Hematopoietic multipotent progenitor cell treated with erythropoietin and hydrocortisone succinate and interleukin-3 and kit ligand, for 15 days (in vitro differentiated cells): ENCODE results near the gene HERC2.

Experiments
- DNase-seq: peaks from one replicate; pipeline ENCODE4 v3.0.0-alpha.2; 2015; ENCODE audit warnings: low spot score

The HERC2 gene

DNA sequence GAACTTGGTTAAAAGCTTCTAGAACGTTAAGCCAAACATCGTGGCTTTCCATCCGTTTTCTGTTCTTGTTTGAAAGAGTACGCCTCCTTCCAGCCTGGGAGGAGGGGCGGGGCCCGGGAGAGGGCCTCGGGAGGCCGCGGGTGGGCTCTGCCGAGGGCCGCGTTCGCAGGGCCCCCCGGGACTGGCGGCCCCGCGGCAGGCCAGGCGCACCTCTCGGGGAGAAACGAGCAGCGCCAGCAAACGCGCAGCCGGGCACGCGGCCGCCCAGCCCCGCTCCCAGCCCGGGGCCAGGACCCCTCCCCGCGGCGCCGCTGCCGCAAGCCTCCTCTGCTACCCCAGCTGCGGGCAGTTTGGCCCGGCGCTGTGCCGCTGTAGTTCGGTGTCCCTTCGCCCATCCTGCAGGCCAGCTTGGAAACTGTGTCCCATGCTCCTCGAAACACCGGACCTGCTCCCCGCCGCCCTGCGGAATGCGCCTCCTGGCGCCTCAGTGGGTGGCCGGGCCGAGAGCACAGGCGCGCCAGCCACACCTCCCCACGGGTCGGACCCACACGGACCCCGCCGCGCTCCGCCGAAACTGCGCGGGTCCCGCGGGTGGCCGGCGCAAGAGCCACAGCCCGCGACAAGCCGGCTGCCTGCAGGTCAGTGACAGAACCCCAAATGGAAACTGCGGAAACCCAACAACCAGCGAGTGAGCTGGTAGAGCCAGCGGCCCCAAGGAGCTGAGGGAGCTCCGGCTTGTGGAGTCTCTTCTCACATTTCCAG, 225.1 kb downstream of the HERC2 start:
- no peak for DNase-seq

DNA sequence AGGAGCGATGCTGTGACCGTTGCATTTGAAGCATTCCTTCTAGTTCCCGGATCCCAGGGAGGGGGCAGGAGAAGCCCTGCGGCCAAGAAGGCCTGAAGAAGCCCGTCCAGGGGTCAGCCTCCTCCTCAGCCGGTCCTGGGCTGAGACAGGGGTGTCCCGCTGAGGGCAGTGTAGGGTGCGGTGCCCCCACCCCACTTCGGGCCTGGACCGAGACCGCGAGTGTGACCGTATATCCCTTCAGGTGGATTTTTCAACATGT, 225.6 kb downstream of the HERC2 start:
- DNase-seq, result no peak

DNA sequence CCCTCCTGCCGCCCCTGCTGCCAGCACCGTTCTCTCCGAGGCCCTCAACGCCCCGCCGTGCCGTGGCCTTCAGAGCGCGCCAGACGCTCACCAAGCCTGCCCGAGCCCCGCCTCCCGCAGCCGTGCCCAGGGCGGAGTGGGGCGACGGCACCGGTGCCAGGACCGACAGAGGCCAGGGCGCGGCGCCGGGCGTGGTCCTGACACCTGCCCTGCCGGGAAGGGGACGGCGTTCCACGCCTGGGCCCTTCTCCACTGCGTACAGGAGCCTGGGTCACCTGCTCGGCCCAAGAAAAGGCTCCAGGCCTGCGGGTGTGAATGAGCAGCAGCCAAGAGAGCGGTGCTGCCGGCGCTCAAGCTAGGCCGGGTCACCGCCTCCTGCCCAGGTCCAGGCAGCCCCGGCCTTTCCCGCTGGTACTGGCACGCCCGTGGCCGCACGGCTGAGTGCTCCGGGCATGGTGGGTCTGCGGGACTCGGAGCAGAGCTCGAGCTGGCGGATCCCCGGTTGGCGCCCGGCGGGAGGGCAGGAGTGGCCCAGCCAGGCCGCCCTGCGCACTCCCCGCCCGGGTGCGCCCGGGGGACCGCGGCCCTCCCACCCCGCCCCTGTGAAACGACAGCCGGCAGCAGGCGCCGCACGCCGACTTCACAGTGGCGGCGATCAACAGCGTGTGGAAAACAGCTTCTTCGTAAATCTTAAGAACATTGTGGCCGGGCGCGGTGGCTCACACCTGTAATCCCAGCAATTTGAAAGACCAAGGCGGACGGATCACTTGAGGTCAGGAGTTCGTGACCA, 227.1 kb downstream of the HERC2 start:
- DNase-seq, result no peak

DNA sequence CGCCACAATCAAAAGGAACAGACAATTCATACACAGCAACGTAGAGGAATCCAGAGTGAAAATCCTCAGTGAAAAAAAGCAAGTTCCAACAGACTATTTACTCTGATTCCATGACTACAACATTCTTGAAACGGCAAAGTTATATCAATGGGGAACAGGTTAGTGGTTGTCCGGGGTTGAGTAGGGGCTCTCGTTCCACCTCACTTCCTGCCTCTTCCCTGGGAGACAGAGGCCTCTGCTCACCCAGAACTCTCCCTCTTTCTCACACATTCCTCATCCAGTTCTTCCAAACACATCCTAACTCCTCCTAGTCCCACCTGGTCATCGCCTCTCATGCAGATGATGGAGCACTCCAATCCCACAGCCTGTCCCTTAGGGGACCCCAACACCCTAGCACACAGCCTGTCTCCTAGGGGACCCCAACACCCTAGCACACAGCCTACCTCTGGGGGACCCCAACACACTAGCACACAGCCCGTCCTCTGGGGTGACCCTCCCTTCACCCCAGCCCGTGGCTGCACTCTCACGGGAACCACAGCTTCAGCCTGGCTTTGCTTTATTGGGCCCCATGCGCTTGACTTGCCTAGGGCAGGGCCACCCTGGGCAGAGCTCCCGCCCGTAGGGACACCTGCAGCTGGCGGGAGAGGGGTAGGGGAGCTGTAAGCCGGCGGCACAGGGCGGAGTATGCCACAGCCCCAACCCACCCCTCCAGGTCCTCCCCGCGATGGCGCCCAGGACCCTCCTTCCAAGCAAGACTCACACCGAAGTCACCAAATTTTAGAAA, 228.0 kb downstream of the HERC2 start:
- DNase-seq, result no peak

DNA sequence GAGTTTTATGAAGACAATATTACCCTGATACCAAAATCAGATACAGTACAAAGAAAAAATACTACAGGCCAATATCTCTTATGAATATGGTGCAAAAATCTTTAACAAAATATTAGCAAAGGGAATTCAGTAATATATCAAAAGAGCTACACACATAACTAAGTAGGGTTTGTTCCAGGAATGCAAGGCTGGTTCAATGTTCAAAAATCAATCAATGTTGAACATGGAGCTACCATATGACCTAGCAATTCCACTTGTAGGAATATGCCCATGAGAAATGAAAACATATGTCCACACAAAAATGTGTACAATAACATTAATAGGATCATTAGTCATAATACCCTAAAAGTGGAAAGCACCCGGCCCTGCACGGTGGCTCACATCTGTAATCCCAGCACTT, 230.7 kb downstream of the HERC2 start:
- no peak for DNase-seq

DNA sequence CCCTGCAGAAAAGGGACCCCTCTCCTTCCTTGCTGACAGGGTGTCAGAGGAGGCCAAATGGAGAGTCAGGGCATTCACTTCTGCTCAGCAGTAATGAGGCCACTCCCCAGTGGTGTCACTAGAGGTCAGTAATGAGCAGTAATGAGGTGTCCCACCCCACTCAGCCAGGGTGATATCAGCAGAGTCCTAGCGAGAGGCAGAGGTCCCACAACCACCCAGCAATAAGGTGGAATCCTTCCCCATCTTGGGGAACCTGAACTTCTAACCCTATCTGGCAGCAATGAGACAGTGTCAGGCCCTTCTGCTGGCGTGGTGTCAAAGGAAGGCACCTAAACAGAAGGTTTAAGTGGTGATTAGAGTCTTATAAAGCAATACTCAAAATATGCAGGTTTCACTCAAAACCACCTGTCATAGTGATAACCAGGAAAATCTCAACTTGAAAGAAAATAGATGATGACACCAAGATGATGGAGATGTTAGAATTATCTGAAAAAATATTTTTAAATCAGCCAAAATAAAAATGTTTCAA, 235.7 kb downstream of the HERC2 start:
- peak; percentile 60 for DNase-seq

DNA sequence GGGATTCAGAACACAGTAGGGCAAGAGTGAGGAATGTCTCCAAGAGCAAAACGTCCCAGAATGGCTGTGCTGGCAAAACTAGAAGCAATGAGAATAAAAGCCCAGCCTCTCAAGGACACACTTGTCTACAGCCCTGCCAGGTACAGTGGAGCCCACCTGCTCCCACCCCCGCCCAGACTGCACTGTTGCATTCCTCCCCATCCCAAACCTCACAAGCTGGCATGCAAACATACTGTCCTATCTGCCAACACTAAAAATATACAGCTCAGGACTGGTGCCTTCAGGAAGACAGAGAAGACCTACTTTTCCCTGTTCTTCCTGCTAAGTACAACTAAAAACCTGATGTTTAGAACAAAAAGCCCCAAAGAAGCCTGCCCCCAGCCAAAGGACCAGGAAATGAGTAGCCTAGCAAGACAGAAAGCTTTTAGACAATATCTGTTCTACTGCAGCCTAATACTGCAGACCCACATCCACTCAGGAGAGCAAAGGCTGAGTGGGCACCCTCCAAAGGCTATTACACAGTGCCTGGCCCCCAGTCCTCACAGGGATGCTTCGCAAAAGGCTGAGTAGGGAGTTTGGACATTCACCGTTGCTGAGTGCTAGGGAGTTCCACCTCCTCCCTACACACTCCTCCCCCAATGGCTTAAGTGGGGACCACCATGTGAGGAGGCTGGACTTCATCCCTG, 236.3 kb downstream of the HERC2 start:
- DNase-seq, result no peak

DNA sequence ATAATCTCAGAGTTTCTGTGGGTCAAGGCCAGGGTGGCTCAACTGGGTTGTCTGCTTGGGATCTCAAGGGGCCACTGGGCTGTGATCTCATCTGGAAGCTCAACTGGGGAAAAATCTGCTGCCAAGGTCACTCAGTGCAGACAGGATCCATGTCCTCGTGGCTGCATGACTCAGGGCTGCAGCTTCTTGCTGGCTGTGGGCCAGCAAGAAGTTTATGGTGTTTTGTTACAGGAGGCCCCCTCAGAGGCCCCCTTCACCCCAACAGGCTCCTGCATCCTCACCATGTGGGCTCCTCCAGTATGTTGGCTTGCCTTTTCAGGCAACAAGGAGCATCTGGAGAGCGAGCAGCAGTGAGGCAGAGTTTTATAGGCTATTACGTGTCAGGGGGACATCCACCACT, 237.4 kb downstream of the HERC2 start:
- DNase-seq, result no peak

DNA sequence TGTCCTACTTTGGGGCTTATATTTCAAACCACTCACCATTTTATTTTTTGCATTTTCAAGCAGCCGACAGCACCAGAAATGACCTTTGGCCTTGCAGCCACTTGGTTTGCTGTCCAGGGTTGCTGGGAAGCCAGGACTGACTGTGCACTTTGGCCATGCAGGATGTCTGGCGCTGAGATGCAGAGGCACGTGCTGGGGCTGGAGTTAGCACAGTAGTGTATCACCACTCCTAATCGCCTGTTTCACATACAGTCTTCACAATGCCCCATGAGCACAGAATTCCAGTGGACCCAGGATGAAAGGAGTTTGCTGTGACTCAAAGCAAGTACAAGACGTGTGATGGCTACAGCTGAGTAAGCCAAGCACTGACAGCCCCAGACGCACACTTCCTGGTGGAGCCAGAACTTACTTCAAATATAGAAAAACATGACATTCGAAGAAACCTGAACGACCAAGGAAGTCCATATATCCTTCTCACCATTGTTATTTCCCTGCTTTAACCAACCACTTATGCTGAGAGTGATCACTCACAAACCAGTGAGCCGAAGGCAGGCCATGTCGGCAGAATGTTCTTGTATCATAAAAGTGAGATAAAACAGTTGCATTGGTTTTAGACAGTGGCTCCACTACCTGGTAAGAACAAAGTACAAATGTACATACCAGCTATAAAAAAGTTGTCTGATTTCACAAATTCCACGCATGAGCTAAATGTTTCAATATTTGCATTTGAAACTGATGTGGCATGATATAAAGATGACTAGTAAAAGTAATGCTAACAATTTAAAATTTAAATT, 238.9 kb downstream of the HERC2 start:
- no peak for DNase-seq

DNA sequence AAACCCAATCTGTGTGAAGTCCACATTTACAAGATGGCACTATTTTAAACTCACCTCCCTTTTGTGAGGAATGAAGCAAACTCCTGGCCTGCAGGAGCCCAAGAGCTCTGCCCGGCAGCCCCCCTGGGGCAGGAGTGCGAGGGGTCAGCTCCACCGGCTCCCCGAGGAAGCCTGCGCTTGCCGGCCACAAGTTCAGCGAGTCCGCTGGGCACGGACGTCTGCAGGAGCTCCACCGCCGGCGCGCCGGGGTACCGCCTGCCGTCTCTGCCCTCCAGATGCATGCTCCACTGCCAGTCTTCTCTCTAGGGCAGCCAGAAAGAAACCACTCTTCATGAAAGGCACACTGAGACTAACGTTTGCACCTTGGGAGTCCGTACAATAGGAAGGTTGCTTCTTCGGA, 240.4 kb downstream of the HERC2 start:
- no peak for DNase-seq

DNA sequence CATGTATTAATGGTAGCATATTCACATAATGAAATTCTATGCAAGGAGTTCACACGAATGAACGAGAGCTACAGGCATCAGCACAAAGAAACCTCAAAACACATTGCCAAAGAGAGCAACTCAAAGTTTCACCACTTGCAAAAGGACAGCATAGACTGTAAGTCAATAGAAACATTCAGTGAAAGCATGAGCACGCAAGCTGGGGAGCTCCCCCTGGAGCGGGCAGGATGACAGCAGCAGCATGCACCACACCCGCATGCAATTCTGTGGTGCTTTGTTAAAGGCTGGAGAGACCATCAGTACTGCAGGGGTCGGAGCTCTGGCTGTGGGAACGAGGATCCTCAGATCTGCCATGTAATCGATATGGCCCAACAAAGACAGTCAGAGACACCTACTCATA, 241.6 kb downstream of the HERC2 start:
- no peak for DNase-seq

DNA sequence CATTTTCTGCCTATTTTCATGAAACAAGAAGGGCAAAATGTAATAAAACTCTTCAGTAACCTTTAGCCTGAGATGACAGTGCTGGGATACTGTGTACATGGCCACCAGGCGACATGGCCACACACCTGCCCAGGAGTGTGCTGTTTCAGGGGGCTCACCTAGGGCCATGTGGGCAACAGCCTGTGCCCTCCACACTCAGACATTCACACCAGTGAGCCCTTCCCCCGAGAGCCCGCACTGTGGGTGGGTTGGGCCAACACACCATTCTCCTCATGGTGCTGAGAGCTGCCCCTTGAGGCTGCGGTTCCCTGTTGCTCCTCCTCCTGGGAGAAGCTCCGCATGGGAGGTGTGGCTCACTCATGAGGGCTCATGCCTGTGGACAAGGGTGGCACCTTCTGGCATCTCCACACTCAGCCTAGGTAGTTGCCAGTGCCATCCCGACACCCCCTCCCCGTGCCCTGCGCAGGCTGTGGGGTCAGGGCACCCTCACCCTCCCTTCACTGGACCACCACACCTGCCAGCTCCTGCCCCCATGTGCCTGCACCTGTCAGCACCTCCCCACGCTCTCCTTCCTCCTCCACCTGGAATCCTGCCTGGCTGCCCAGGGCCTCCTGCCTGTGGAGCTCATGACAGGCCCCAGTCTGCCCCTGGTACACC, 242.5 kb downstream of the HERC2 start:
- no peak for DNase-seq

DNA sequence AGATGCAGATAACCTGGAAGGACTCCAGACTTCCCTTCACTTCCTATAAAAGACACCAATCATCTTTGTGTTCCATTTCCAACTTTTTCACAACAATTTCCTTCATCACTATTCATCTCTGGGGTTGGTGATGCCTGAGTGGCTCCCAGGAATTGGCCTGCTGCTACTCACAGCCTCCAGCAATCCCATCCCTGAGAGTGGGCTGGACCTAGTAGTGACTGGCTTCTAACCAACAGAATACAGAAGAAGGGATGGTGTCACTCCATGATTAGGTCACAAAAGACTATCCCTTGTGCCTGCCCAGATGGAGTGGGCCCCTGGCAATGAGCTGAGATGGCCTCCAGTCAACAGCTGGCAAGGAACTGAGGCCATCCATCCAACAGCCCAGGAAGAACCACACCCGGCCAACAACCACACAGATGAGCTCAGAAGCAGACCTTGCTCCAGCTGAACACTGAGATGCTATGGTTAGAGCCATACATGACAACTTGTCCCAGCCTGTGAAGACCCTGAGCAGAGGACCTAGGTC, 243.7 kb downstream of the HERC2 start:
- DNase-seq, result no peak

DNA sequence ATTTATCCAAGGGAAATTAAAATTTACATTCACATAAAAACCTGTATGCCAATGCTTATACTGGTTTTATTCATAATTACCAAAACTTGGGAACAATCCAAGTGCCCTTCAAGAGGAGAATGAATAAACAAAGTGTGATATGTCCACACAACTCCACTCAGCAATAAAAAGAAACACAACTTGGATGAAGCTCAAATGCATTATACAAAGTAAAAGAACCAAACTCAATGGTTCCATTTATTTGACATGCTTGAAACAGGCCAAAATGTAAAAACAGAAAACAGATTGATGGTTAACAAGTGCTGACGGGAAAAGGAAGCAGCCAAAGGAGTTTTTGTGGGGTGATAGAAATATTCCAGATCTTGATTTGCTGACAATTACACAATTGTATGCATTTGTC, 246.4 kb downstream of the HERC2 start:
- no peak for DNase-seq

DNA sequence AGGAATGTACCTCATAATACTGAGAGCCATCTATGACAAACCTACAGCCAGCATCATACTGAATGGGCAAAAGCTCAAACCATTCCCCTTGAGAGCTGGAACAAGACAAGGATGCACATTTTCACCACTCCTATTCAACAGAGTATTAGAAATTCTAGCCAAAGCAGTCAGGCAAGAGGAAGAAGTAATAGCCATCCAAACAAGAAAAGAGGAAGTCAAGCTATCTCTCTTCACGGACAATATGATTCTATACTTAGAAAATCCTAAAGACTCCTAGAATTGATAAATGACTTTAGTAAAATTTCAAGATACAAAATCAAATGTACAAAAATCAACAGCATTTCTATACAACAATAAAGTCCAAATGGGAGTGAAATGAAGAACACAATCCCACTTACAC, 253.0 kb downstream of the HERC2 start:
- no peak for DNase-seq

DNA sequence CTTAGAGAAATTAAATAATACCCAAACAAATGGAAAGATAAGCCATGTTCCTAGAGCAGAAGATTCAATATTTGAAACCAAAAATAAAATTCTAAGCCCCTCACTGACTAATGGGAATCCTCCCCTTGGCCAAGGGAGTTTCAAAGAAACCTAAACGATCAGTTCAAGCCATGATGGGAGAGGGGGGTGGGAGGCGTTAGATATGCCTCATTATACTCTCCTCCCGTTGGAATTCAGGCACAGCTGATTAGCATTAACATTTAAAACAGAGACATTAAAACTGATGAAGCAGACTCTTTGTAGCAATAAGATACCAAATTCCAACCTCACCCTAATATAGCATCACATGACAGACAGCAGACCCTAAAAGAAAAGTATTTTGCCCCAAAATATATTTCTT, 255.7 kb downstream of the HERC2 start:
- DNase-seq, result no peak
